ENCODE data around the gene RPL39. TPM values are rescaled to one million over a fixed set of nuclear protein-coding genes. Genes with fewer than 3 reads are reported as not detected.
"Not testable (repeated sequence)": the region's sequence is repeated elsewhere in the genome, so short reads cannot be mapped to it uniquely, and the experiment has no call there.

RPL39 gene
- 1,000 to 10,000 TPM; 7,705 to 9,033 (median 8,363) TPM for total RNA-seq

GRCh38 chrX:119791437-119792231 lies at the start of gene RPL39:
Gene RPL39, minus strand, starts transcription at chrX:119791630. Its CDS starts 54 bp downstream, at chrX:119791576.
- Histone ChIP-seq H3K9me3 (no peaks in the 10 kb centered on the region), H3K4me1 (no peaks in the 10 kb centered on the region), H3K27ac (peak within 1 kb of the TSS; percentile 88 to 94), H3K4me3 (peak within 1 kb of the TSS; percentile 52 to 67 (median 64)), H3K27me3 (no peaks in the 10 kb centered on the region), H3K36me3 (no peaks in the 10 kb centered on the region)
- peak; percentile 75 to 77 for DNase-seq (ENCODE audit: low spot score in 2 of 2)
- intact Hi-C loops (cut with DNase I; ENCODE audit: low total_unique reads), result no loop called here
- TF ChIP-seq POLR2A (IDR thresholded peaks at IDR 0.05), result peak; percentile 18
- peak; percentile 81 to 88 (median 87) for TF ChIP-seq POLR2AphosphoS5 (IDR thresholded peaks at IDR 0.05)
- TF ChIP-seq, protein P1, sequence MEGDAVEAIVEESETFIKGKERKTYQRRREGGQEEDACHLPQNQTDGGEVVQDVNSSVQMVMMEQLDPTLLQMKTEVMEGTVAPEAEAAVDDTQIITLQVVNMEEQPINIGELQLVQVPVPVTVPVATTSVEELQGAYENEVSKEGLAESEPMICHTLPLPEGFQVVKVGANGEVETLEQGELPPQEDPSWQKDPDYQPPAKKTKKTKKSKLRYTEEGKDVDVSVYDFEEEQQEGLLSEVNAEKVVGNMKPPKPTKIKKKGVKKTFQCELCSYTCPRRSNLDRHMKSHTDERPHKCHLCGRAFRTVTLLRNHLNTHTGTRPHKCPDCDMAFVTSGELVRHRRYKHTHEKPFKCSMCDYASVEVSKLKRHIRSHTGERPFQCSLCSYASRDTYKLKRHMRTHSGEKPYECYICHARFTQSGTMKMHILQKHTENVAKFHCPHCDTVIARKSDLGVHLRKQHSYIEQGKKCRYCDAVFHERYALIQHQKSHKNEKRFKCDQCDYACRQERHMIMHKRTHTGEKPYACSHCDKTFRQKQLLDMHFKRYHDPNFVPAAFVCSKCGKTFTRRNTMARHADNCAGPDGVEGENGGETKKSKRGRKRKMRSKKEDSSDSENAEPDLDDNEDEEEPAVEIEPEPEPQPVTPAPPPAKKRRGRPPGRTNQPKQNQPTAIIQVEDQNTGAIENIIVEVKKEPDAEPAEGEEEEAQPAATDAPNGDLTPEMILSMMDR (IDR thresholded peaks at IDR 0.05), result no peak

DNA sequence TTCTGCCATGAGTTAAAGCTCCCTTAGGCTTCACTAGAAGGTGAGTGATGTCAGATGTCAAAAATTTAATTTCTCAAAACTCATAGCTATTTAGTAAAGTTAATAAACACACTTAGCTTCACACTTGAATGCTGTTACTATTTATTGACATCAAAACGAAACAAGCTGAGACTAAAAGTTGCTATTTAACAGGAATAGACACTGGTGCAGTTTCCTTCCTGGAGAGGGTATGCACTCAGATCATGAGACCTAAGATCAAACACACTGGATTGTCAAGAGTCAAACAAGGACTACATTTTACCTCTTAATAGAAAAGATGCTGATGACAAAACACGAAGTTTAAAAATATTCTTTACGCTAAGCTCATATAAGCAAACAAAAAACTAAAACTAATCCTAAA lies 42.5 kb upstream of the RPL39 start:
- Histone ChIP-seq H3K4me3 (no peak overlapping the region), H3K36me3 (no peaks in the 10 kb centered on the region), H3K27ac (no peak overlapping the region), H3K4me1 (no peaks in the 10 kb centered on the region), H3K9me3 (no peaks in the 10 kb centered on the region), H3K27me3 (peaks cover 0 to 3% of the 10 kb centered on the region in 2 donors)
- no peak for DNase-seq (ENCODE audit: low spot score in 2 of 2)
- intact Hi-C loops (cut with DNase I; ENCODE audit: low total_unique reads), result no loop called here
- TF ChIP-seq, protein P1 (IDR thresholded peaks at IDR 0.05), result no peak
- no peak for TF ChIP-seq POLR2AphosphoS5 (IDR thresholded peaks at IDR 0.05)
- no peak for TF ChIP-seq POLR2A (IDR thresholded peaks at IDR 0.05)

DNA sequence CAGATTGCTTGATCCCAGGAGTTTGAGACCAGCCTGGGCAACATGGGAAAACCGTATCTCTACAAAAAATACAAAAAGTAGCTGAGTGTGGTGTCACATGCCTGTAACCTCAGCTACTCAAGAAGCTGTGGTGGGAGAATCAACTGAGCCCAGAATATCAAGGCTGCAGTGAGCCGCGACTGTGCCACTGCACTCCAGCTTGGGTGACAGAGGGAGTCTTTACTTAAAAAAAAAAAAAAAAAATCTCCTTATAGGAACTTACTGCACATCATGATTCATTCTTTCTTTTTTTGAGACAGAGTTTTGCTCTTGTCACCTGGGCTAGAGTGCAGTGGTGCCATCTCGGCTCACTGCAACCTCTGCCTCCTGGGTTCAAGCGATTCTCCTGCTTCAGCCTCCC lies 37.0 kb upstream of the RPL39 start:
- no peak for DNase-seq (ENCODE audit: low spot score in 2 of 2)
- Histone ChIP-seq H3K4me1 (no peaks in the 10 kb centered on the region), H3K36me3 (no peaks in the 10 kb centered on the region), H3K9me3 (no peaks in the 10 kb centered on the region), H3K27me3 (peaks cover 0 to 6% of the 10 kb centered on the region in 2 donors), H3K27ac (no peak overlapping the region), H3K4me3 (no peak overlapping the region)
- intact Hi-C loops (cut with DNase I; ENCODE audit: low total_unique reads), result no loop called here
- no peak for TF ChIP-seq POLR2AphosphoS5 (IDR thresholded peaks at IDR 0.05)
- no peak for TF ChIP-seq POLR2A (IDR thresholded peaks at IDR 0.05)
- TF ChIP-seq, protein P1 (IDR thresholded peaks at IDR 0.05), result no peak

GRCh38 chrX:119826399-119826959 lies 35.0 kb upstream of the RPL39 start:
- H3K27ac ChIP-seq, result peak overlapping the region in 1 of 2 donors; percentile 68
- H3K4me3 ChIP-seq, result no peak overlapping the region
- no peaks in the 10 kb centered on the region for H3K4me1 ChIP-seq
- H3K36me3 ChIP-seq, result no peaks in the 10 kb centered on the region
- intact Hi-C loops (cut with DNase I; ENCODE audit: low total_unique reads), result loop anchor here (2.0 kb wide), 1 partner anchor 50 kb away; no protein-coding TSS in a partner anchor
- DNase-seq (ENCODE audit: low spot score in 2 of 2), result no peak
- no peaks in the 10 kb centered on the region for H3K9me3 ChIP-seq
- TF ChIP-seq, protein P1 (IDR thresholded peaks at IDR 0.05), result no peak
- TF ChIP-seq POLR2A (IDR thresholded peaks at IDR 0.05), result no peak
- TF ChIP-seq POLR2AphosphoS5 (IDR thresholded peaks at IDR 0.05), result no peak
- peaks cover 0 to 3% of the 10 kb centered on the region in 2 donors for H3K27me3 ChIP-seq

GRCh38 chrX:119824221-119824620 lies 32.8 kb upstream of the RPL39 start:
- H3K4me1 ChIP-seq; H3K27me3 ChIP-seq; H3K4me3 ChIP-seq; intact Hi-C loops (cut with DNase I; ENCODE audit: low total_unique reads); DNase-seq (ENCODE audit: low spot score in 2 of 2); H3K27ac ChIP-seq; H3K9me3 ChIP-seq; H3K36me3 ChIP-seq: not testable (repeated sequence)

DNA sequence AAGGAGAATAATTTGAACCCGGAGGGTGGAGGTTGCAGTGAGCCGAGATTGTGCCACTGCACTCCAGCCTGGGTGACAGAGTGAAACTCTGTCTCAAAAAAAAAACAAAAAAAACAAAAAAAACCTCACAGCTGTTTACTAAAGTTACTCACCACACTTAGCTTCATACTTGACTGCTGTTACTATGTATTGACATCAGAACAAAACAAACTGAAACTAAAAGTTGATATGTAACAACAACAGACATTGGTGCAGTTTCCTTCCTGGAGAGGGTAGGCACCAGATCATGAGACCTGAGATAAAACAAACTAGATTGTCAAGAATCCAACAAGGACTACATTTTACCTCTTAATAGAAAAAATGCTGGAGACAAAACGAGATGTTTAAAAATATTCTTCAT lies 30.3 kb upstream of the RPL39 start:
- H3K9me3 ChIP-seq; H3K27me3 ChIP-seq; H3K4me3 ChIP-seq; DNase-seq (ENCODE audit: low spot score in 2 of 2); H3K36me3 ChIP-seq; intact Hi-C loops (cut with DNase I; ENCODE audit: low total_unique reads); H3K4me1 ChIP-seq; H3K27ac ChIP-seq: not testable (repeated sequence)
